COLO829 (cell line): ENCODE measurements around the gene RELB.

ENCODE experiments used
- DNase-seq: peaks from one replicate; pipeline ENCODE4 v3.0.0; 2012; ENCODE audit warnings: low spot score

RELB gene

DNA sequence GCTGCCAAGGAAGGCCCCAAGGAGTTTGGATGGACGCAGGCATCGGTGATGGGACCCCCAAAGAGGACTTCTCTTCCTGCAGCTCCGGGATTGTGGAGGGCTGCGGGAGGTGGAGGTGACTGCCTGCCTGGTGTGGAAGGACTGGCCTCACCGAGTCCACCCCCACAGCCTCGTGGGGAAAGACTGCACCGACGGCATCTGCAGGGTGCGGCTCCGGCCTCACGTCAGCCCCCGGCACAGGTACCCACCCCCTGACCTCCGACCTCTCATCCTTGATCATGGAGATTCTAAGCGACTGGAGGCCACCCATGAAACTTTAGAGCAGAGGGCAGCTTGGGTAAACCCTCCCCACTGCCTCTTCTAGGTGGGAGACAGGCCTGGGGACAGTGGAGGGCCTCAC, 20.7 kb downstream of the RELB start:
- DNase-seq = no peak

DNA sequence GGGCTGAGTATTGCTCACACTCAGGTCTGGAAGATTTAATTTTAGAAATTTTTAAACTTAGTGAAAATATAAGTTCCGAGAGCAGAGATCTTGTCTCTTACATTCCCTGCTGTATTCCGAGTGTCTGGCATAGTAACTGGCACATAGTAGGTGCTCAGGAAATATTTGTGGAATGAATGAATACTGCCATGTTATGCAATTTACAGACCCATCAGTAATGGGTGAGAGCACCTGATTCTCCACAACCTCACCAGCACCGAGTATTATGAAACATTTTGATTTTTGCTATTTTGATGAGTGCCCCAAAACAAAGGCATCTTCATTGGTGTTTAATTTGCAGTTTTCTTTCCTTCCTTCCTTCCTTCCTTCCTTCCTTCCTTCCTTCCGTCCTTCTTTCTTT, 21.8 kb downstream of the RELB start:
- DNase-seq = no peak

DNA sequence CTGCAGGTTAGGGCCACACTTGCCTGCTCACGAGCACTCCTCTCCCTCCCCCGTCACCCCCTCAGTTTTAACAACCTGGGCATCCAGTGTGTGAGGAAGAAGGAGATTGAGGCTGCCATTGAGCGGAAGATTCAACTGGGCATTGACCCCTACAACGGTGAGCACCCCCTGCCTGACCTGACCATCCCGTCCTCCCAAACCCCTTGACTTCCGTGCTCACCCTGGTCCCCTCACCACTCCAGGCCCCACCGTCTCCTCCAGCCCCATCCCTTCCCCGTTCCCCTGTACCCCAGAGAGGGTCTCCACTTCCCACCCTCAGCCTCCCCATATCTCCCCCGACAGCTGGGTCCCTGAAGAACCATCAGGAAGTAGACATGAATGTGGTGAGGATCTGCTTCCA, 24.0 kb downstream of the RELB start:
- no peak for DNase-seq

DNA sequence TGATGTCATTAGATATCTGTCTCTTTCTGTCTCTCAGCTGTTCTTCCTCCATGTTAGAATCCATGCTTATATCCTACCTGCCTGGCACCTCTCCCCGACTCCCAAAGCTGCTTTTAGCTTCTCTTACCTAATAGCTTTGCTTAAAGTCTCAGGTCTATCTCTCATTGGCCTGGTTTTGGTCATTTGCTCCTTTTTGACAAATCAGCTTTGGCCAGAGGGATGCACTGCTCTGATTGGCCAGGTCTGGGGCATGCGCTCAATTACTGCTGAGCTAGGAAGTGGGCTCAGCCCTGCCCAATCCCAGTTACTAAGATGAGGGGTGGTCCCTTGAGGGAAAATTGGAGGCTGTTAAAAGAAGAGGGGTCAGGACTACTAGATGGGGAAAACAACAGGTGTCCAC, 26.1 kb downstream of the RELB start:
- no peak for DNase-seq

DNA sequence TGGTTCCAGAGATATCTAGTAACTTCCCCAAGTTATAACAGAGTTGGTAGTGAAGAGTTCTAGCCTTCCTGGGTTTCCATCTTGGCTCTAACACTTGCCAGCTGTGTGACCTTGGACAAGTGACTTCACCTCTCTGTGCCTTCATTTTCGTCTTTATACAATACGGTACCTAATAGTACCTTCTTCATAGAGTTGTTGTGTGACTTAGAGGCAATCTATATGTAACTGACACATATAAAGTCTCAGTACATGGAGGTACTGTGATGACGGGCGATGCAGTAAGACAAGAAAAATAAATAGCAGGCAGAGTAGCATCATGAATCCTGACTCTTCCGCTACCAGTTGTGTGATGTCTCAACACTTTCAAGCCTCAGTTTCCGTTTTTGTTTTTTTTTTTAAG, 29.6 kb downstream of the RELB start:
- no peak for DNase-seq

DNA sequence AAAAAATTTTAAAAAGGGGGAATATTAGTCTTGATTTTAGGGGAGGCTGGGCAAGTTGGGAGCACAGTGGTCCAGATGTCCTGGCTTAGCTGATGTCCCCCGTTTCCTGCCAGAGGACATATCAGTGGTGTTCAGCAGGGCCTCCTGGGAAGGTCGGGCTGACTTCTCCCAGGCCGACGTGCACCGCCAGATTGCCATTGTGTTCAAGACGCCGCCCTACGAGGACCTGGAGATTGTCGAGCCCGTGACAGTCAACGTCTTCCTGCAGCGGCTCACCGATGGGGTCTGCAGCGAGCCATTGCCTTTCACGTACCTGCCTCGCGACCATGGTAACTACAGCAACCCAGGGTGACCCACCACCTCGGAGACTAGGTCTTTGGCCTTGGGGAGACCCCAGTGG, 31.2 kb downstream of the RELB start:
- DNase-seq = no peak

DNA sequence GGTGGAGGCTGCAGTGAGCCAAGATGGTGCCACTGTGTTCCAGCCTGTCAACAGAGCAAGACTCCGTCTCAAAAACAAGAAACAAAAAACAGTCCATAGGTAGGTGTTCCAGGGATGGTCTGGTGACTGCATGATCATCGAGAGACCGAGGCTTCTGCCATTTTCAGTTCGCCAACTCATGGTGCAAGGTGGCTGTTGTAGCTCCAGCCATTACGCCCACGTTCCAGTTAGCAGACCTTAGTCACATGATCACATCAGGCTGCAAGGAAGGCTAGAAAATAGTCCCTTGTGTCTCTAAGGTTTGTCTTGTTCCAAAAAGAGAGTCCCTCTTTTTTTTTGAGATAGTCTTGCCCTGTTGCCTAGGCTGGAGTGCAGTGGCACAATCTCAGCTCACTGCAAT, 34.5 kb downstream of the RELB start:
- no peak for DNase-seq

DNA sequence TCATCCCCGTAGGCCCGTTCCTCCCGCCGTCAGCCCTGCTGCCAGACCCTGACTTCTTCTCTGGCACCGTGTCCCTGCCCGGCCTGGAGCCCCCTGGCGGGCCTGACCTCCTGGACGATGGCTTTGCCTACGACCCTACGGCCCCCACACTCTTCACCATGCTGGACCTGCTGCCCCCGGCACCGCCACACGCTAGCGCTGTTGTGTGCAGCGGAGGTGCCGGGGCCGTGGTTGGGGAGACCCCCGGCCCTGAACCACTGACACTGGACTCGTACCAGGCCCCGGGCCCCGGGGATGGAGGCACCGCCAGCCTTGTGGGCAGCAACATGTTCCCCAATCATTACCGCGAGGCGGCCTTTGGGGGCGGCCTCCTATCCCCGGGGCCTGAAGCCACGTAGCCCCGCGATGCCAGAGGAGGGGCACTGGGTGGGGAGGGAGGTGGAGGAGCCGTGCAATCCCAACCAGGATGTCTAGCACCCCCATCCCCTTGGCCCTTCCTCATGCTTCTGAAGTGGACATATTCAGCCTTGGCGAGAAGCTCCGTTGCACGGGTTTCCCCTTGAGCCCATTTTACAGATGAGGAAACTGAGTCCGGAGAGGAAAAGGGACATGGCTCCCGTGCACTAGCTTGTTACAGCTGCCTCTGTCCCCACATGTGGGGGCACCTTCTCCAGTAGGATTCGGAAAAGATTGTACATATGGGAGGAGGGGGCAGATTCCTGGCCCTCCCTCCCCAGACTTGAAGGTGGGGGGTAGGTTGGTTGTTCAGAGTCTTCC, 36.3 kb downstream of the RELB start:
- no peak for DNase-seq

DNA sequence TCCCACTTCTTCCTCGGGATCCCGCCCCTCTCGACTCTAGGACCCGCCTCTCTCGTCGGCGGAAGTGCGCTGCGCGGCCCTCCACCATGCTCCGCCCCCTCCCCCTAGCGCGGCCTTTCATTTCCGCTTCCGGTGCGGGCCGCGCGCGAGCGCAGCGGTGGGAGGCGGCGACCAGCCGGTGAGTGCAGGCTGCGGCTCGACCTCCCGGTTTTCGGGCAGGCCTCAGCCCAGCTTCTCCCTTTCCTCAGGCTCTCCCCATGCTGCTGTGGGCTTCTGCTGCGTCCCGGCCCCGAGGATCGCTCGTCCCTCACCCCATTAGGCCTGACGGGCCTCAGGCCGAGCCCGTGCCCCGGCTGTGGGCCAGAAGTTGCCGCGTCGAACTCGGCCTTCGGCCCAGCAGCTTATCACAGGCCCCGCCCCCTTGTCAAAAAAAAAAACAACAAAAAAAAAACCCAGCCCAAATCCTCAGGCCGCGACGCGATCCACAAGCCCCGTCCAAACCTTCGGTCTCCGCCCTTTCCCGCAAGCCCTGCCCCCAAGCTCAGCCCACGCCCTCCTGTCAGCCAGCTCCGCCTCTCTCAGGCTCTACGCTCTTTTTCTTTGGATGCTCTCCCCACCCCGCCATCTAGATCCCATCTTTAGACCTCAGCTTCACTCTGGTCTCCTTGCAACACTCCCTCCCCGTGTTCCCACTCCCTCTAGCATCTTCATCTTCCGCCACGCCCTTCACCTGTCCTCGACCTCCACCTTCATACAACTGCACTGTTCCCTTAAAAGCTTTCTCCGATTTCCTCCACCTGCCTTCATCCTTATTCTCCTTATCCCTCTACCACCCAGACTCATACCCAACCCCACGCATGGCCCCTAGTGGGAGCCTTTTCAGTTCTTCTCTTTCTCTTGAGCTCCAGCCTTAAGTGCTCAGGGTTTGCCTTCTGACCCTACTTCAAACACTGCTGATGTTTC, 37.9 kb downstream of the RELB start, which contains the start of gene CLASRP:
Gene CLASRP (plus strand): TSS at position 115 of the 963 bp plus-strand sequence. CDS start 1,168 bp downstream, outside the sequence.
- DNase-seq = peak; percentile 84

DNA sequence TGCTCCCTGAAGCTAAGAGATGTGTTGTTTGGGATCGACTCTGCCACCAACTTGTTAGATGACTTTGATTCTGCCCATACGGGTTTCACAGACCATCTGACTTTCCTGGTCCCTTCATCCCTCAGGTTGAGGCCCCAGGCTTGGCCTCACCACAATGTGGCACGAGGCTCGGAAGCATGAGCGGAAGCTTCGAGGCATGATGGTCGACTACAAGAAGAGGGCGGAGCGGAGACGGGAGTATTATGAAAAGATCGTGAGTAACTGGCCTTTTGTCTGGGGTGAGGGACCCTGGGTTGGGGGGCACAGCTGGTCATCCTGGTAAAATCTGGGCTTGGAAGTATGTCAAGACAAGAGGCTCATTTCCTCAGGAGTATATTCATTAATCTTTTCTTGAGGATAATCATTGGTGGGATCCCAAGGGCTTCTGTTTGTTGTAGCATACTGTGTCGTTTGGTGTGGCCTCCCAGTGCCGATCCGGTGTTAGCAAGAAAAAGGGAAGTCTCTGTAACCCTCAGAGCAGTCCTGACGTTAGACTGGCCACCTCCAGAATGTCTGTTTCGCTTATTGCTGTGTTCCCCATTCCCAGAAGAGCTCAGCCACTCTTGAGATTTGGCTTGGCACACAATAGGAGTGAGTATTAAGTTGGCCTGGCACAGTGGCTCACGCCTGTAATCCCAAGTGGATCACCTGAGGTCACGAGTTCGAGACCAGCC, 39.0 kb downstream of the RELB start:
- no peak for DNase-seq

DNA sequence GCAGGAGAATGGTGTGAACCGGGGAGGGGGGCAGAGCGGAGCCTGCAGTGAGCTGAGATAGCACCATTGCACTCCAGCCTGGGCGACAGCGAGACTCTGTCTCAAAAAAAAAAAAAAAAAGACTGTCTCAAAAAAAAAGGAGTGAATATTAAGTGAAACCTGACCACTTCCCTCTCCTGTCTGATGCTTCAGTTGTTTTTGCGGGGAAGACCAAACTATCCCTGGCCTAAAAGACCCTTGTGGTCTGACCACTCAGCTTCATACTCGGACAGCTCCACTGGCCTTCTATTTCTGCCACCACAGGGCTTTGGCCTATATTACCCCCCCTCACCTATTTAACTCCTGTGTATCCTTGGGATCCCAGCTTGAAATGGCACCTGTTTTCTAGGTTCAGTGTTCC, 39.9 kb downstream of the RELB start:
- DNase-seq = no peak

DNA sequence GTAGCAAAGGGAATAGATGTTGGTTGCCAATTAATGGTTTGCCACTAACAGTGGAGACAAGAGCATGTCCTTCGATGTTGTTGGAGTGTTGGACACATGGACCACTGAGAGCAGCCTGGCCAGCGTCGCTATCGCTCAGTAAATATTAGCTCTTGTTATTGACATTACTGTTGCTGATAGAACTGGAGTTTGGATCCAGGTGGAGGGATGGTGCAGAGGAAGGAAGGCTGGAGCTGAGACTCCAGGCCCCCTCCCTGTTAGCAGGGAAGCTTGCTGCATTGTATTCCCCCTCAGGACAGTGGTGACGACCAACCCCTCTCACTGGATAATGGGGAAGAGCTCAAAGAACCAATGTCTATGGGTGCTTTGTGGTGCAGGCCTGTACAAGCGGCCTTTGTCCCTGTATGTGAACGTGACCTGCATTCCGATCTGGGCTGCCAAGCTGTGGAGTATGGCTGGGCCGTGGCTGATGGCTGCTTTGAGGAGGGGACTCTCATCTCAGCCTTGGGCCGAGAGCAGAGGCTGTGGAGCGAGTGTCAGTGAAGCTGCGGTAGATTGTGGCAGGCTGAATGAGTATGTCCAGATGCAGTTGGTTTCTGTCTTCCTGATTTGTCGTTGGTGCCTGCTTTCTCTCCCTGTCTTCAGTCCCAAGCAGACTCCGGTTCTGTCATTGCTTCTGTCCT, 44.5 kb downstream of the RELB start:
- no peak for DNase-seq

DNA sequence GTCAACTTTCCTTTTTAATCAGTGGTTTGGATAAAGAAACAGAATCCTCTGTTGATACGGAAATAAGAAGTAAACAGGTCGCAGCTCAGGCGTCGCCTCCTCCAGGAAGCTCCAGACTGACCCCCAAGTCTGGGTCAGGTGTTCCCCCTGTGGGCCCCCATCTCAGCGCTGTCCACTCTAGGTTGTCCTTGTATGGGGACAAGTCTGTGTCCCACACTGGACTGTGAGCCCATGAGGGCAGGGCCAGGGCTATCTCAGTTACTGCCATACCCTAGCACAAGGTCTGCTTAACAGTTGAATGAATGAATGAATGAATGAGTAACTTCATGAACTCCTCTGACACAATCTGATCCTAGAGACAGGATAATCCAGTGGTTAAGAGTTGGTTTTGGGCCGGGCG, 45.1 kb downstream of the RELB start:
- no peak for DNase-seq

DNA sequence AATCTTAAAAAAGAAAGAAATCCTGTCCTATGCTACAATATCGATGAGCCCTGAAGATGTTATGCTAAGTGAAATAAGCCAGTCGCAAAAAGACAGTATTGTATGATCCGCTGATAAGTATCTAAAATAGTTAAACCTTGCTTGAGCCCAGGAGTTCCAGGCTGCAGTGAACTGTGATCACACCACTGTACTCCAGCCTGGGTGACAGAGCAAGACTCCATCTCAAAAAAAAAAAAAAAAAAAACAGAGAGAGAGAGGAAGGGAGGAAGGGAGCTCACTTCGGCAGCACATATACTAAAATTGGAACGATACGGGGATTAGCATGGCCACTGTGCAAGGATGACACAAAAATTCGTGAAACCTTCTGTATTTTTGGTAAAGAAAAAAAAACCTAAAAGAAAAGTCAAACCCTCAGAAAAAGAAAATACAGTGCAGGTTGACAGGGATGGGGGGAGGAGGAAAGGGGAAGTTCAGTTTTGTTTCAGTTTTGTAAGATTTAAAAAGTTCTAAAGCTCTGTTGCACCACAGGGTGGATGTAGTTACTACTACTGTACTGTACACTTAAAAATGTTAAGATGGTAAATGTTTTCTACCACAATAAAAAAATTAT, 46.0 kb downstream of the RELB start:
- no peak for DNase-seq

DNA sequence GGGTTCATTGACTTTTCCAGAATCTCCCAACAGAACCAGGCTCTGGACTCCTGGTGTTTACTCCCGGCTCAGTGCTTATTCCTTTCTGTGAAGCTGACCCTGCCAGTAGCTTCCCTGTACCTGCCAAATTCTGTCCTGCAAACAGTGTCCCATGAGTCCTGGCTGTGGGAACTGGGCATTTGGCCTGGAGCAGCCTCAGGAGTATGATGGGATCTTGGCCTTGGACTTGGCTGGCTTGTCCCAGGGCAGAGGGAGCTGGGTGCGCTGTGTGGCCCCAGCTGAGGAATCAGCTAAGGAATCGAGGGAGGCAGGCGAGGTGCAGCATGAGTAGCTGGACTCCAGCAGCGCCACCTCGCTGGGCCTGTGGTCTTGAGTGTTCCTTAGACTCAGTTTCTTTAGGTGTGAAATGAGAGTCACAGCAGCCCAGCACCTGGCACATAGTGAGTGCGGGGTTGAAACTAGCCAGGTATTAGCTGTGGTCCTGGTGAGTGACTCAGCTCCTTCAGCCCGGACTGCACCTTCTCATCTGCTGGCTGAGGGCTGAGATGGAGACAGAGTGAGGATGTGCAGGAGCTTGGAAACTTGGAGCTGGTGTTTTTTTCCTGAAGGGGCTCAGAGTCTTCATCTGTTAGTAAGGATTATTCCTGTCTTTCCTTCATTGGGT, 47.9 kb downstream of the RELB start:
- DNase-seq = no peak

DNA sequence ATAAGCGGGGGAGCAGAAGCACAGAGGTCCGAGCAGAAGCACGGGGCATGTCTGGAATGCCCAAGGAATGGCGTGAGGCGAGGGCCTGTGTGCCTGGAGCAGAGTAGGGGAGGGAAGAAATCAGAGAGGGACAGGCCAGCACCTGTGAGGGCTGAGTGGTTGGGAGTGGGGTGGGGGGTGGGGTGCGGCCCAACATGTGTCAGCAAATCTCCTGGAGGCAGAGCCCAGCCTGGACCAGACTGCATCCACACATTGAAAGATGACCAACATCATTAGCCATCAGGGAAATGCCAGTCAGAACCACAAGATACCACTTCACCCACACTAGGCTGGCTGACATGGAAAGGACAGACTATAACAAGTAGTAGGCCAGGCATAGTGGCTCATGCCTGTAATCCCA, 48.8 kb downstream of the RELB start:
- no peak for DNase-seq

DNA sequence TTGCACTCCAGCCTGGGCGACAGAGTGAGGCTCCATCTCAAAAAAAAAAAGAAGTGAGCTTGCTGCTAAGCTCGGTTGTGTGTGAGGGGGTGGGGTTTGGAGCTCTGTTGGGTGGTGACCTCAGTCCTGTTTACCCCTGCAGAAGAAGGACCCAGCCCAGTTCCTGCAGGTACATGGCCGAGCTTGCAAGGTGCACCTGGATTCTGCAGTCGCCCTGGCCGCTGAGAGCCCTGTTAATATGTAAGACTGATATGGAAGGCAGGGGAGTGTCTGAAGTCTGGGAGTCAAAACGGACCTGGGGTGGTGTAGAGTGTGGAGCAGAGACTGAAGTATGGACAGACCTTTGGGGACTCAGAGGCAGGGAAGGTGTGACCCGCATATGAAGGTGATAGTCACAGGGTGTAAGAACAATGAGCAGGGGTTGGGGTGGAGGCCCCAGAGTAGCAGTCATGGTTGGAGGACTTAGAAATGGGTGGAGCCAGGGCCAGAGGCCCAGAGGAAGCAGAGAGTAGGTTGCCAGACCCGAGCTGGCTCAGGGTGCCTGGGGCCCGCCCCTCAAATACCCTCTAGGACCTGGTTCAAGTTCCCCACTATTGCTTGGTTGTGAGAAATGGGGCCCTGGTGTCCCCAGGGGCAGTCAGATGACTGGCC, 50.8 kb downstream of the RELB start:
- no peak for DNase-seq

DNA sequence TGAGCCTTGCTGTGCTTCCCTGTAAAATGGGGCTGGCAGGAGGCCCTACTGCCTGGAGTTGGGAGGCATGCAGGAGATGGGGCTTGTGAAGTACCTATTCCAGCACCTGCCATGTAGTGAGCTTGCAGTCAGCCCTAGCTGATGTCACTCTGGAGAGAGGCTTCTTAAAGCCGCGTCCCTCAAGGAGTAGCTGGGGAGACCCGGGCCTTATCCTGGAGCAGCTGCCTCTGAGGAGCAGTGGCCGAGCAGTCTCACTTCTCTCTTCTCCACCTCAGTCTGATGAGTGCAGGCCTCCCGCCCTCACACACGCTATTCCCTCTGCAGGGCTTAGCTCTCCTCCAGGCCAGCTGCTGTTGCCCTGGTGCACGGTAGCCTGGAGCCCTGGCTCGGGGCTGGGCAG, 55.6 kb downstream of the RELB start:
- no peak for DNase-seq

DNA sequence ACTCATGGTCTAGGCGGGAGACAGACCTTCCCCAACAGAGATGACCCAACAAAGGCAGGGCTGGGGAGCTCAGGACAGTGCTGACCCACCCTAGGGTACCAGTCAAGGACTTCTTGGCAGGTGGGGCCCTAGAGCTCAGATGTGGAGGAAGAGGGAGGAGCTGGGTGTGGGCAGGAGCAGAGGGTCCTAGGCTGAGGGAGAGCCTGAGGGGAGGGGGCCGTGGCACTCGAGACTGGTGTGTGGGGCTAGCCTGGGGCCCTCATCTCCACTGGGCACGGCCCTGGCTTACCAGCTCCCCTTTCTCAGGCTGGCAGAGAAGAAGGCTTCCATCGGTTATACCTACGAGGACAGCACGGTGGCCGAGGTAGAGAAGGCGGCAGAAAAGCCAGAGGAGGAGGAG, 56.2 kb downstream of the RELB start:
- DNase-seq = no peak

DNA sequence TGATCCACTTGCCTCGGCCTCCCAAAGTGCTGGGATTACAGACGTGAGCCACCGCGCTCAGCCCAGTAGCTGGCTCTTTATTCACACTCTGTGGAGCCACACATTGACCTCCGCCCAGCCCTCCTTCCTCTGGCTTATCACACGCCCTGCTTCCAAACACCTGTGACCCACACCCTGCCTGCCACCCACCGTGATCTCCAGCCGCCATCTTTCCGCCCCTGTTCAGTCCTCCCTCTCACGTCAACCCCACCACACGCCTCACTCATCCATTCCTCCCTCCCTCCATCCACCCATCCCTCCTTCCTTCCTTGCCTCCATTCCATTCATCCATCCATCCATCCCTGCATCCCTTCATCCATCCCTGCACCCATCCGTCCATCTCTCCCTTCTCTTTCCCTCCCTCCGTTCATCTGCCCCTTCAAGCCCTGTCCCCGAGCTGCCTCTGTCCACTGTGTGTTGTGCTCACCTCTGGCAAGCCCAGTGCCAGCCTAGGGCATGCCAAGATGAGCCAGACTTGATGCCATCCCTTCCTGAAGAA, 57.4 kb downstream of the RELB start:
- DNase-seq = no peak
